GM12873 (cell line): Measurements from ENCODE around the gene KIF25.

ENCODE experiments used
- TF ChIP-seq, protein P1 (sequence below): IDR thresholded peaks from 2 replicates; pipeline ENCODE4 v1.5.1; 2012; ENCODE audit warnings: low read depth, mild to moderate bottlenecking, moderate library complexity, low read length, control low read depth; ENCODE audit not compliant: insufficient read depth; ENCODE audit errors: missing control alignments

The KIF25 gene

DNA sequence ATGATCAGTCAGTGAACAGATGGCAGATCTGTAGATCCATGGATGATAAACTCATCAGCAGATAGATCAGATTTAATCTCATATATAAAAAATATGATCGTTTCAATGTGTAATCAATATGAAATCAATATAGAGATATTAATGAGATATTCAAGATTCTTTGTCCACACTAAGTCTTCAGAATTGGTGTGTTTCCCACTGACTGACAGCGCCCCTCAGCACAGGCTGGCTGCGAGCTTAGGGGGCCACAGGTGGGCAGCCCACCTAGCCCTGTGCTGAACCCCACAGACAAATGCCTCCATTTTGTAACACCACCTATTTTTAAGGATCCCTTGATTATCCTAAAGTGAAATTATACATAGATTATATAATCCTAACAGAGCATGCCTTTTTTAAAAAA is 49.2 kb downstream of the KIF25 start:
- TF ChIP-seq, protein P1, sequence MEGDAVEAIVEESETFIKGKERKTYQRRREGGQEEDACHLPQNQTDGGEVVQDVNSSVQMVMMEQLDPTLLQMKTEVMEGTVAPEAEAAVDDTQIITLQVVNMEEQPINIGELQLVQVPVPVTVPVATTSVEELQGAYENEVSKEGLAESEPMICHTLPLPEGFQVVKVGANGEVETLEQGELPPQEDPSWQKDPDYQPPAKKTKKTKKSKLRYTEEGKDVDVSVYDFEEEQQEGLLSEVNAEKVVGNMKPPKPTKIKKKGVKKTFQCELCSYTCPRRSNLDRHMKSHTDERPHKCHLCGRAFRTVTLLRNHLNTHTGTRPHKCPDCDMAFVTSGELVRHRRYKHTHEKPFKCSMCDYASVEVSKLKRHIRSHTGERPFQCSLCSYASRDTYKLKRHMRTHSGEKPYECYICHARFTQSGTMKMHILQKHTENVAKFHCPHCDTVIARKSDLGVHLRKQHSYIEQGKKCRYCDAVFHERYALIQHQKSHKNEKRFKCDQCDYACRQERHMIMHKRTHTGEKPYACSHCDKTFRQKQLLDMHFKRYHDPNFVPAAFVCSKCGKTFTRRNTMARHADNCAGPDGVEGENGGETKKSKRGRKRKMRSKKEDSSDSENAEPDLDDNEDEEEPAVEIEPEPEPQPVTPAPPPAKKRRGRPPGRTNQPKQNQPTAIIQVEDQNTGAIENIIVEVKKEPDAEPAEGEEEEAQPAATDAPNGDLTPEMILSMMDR, result no peak

GRCh38 chr6:168047841-168048723 is 50.6 kb downstream of the KIF25 start:
- TF ChIP-seq, protein P1, result no peak

GRCh38 chr6:168048724-168049025 is 51.2 kb downstream of the KIF25 start:
- TF ChIP-seq, protein P1, result no peak

DNA sequence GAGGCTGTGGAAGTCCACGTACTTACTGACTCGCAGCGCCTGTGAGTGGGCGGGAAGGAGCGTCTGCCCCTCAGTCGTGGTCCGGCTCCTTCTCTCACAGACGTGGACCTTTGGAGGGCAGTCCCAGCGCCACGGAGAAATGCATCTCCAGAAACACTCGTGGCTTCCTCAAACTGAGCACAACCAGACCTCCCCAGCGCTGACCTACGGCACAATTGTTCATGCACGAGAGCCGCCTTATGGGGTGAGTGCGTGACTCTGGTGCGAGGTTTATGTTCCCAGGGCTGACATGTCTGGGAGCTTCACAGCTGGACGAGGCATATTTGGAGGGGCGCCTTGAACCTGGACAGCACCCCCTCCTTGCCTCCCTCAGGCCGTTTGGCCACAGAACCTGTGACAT is 51.8 kb downstream of the KIF25 start:
- TF ChIP-seq, protein P1, result no peak

DNA sequence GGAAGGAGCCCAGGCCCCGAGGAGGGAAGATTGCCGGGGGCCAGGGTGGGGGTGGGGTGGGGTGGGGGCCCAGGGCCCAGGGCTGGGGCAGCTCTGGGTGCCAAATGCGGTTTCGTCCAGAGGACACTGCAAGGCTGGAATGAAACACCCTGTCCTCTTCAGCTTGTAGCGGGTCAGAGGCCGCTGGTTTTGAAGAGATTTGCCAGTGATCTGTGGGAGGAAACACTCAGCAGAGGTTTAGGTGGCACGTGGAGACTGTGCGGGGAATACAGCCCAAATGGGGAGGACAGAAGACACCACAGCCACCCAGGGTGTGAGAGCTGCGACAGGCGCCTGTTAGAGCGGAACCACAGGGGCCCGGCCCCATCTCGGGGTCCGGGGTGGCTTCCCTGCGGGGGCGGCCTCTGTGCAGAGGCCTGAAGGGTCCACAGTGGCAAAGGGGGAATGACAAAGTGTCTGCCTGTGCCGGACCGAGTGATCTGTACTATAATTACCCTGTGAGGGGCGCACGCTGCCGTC is 52.3 kb downstream of the KIF25 start:
- TF ChIP-seq, protein P1, result no peak

- TF ChIP-seq, protein P1, result no peak
Measured at GRCh38 chr6:168050225-168050880, 52.9 kb downstream of the KIF25 start.

GRCh38 chr6:168050881-168051586 is 53.6 kb downstream of the KIF25 start:
- TF ChIP-seq, protein P1, result no peak
